ENCODE measurements around the gene ACER3.
"Not testable (repeated sequence)": the region's sequence is repeated elsewhere in the genome, so short reads cannot be mapped to it uniquely, and the experiment has no call there.

Gene ACER3

GRCh38 chr11:76860539-76861475, at the start of gene ACER3:
Gene ACER3 (plus strand): TSS chr11:76860918. CDS start chr11:76860977, 59 bp downstream.
- peak; percentile 72 to 85 for DNase-seq (ENCODE audit: low read depth in 2 of 2)

- no peak for DNase-seq (ENCODE audit: low read depth in 2 of 2)
Measured at GRCh38 chr11:76811259-76811658, 49.5 kb upstream of the ACER3 start.

DNA sequence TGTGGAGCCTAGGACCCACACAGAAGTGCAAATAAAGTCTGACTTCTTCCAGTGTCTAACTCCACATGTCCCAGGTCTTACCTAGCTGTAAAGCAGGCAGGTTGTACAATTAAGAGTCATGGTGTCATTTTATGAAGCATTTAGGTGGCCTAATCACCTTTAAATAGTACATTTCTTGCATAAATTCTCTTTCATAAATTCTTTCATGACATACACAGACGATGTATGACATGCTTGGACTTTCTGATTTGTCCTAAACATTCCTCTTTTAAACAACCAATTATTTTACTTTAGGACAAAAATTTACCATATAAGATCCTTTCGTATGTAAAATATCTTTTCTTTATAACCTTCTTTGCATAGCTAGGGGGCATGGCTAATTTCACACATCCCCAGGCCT, 46.3 kb upstream of the ACER3 start:
- no peak for DNase-seq (ENCODE audit: low read depth in 2 of 2)

DNA sequence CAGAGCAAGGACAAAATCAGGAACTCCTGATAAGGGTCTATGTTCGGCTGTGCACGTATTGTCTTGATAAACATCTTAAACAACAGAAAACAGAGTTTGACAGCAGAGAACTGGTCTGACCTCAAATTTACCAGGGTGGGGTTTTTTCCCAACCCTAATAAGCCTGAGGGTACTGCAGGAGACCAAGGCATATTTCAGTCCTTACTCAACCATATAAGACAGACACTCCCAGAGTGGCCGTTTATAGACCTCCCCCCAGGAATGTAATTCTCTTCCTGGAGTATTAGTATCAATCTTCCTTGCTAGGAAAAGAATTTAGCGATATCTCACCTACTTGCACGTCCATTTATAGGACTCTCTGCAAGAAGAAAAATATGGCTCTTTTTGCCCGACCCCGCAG, 45.0 kb upstream of the ACER3 start:
- not testable (repeated sequence) for DNase-seq (ENCODE audit: low read depth in 2 of 2)

GRCh38 chr11:76820184-76820566, 40.5 kb upstream of the ACER3 start:
- no peak for DNase-seq (ENCODE audit: low read depth in 2 of 2)

GRCh38 chr11:76821396-76821795, 39.3 kb upstream of the ACER3 start:
- DNase-seq (ENCODE audit: low read depth in 2 of 2): not testable (repeated sequence)

DNA sequence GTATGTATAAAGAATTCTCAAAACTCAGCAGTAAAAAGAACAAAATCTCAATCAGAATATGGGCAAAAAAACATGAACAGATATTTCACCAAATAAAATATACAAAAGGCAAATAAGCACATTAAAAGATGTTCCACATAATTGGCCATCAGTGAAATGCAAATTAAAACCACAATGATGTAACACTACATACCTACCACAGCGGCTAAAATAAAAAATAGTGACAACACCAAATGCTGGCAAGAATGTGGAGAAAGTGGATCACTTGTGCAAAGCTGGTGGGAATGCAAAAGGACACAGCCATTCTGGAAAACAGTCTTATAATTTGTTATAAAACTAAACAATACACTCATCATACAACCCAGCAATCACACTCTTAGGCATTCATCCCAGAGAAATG, 38.3 kb upstream of the ACER3 start:
- no peak for DNase-seq (ENCODE audit: low read depth in 2 of 2)

DNA sequence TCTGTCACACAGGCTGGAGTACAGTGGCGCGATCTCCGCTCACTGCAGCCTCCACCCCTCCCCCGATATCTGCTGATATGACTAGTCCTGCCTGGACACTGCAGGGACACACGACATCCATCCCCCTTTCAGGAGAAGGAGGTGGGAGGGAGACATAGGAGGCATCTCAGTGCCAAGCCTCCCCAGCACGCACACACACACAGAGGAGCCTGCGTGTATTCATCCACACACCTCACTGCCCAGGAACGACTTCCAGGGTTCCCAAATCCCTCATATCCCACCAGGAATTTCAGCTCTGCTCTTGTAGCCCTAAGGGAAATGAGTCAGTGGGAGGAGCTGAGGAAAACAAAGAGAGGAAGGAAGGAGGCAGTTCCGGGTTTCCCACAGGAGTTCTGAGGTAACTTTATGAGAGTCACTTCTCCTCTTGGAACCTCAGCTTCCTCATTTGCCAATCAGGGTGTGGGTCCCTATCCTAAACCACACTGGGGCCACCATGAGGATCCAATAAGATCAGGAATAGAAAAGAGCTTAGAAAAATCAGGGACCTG, 37.2 kb upstream of the ACER3 start:
- no peak for DNase-seq (ENCODE audit: low read depth in 2 of 2)

DNA sequence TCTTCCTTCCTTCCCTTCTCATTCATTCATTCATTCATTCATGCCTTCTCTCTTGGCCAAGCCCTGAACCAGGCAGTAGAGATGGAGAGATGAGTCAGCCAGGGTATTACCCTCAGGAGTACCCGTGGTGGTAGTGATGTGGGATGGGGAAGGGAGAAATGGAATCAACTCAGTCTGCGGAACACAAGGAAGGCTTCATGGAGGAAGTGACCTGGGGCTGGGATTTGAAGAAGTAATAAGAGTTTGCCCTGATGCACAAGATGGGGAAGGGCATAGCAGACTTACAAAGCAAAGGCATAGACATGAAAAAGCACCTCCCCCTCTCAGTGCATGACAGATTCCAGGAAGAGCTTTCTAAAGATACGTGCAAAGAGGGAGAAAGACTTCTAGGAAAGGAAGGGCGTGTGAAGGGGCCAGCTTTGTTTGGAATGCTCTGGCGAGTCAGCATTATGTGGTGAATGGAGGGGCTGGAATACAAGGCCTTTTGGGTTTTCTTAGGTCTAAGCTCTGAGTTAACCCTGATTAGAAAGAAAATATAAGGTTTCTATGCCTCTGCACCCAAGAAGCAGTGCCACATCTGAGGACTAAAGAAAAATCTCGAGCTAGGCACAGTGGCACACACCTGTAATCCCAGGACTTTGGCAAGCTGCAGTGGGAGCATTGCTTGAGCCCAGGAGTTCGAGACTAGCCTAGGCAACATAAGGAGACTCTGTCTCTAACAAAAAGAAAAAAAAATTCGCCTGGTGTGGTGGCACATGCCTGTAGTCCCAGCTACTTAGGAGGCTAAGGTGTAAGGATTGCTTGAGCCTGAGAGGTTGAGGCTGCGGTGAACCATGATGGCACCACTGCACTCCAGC, 36.4 kb upstream of the ACER3 start:
- DNase-seq (ENCODE audit: low read depth in 2 of 2): no peak

DNA sequence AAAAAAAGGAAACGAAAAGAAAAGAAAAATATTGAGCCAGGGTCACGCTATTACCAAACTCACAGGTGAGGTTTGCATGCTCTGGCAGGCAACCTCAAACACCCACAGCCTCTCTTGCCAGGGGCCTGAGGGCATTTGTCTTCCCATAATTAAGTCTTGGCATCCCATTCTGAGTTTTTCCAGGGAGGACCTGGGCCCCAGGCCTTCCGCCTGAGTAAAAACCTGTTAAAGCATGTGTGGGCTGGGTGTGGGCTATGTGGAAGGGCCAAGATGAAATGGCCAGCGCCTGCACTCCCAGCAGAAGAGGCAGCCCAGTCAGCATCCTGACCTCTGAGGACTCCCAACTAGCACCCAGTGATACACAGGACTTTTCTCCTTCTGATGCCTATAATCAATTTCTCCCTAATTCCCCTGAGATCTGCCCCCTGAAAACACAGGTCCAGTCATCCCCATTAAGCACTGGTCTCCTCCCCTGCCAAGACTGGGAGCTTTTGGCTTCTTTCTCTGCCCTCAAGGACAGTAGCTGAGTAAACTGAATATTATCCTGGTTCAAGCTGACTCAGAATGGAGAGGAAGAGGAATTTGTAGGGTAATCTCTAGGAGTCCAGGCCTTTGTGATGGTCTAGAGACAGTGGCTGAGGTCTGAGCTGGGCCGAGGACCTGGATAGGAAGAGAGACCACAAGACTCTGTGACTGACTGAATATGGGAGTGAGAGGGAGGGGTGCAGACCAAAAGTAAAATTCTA, 35.6 kb upstream of the ACER3 start:
- no peak for DNase-seq (ENCODE audit: low read depth in 2 of 2)

GRCh38 chr11:76825726-76826396, 34.9 kb upstream of the ACER3 start:
- no peak for DNase-seq (ENCODE audit: low read depth in 2 of 2)

DNA sequence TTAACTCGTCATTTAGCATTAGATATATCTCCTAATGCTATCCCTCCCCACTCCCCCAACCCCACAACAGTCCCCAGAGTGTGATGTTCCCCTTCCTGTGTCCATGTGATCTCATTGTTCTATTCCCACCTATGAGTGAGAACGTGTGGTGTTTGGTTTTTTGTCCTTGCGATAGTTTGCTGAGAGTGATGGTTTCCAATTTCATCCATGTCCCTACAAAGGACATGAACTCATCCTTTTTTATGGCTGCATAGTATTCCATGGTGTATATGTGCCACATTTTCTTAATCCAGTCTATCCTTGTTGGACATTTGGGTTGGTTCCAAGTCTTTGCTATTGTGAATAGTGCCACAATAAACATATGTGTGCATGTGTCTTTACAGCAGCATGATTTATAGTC, 34.2 kb upstream of the ACER3 start:
- not testable (repeated sequence) for DNase-seq (ENCODE audit: low read depth in 2 of 2)

GRCh38 chr11:76827005-76827404, 33.7 kb upstream of the ACER3 start:
- DNase-seq (ENCODE audit: low read depth in 2 of 2): not testable (repeated sequence)

GRCh38 chr11:76830639-76831327, 29.9 kb upstream of the ACER3 start:
- no peak for DNase-seq (ENCODE audit: low read depth in 2 of 2)

DNA sequence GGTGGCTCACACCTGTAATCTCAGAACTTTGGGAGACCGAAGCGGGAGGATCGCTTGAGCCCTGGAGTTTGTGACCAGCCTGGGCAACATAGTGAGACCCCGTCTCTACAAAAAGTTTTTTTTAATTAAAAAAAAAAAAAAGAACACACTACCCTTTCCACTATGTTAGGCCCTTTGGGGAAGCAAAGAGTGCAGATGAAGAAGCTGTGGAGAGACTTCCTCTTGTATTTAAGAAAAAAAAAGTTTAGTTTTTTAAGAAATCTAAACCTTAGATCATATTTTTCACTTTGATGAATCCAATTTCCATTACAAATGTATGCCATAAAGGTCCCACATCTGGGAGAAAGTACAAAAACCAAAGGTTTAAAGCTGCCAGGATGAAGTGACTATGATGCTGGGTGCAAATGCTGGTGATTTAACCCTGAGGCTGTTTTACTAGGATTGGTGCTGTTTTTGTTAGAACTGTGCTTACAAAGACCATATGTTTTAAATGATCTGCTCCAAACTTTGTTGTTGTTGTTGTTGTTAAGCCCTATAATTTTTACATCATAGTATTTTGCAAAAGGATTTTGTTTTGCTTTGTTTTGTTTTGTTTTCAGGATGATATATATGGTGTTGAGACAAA, 28.9 kb upstream of the ACER3 start:
- no peak for DNase-seq (ENCODE audit: low read depth in 2 of 2)

- DNase-seq (ENCODE audit: low read depth in 2 of 2): no peak
Measured at GRCh38 chr11:76832361-76832760, 28.4 kb upstream of the ACER3 start.

- DNase-seq (ENCODE audit: low read depth in 2 of 2): no peak
Measured at GRCh38 chr11:76834151-76834550, 26.6 kb upstream of the ACER3 start.

- no peak for DNase-seq (ENCODE audit: low read depth in 2 of 2)
Measured at GRCh38 chr11:76835036-76835435, 25.7 kb upstream of the ACER3 start.

DNA sequence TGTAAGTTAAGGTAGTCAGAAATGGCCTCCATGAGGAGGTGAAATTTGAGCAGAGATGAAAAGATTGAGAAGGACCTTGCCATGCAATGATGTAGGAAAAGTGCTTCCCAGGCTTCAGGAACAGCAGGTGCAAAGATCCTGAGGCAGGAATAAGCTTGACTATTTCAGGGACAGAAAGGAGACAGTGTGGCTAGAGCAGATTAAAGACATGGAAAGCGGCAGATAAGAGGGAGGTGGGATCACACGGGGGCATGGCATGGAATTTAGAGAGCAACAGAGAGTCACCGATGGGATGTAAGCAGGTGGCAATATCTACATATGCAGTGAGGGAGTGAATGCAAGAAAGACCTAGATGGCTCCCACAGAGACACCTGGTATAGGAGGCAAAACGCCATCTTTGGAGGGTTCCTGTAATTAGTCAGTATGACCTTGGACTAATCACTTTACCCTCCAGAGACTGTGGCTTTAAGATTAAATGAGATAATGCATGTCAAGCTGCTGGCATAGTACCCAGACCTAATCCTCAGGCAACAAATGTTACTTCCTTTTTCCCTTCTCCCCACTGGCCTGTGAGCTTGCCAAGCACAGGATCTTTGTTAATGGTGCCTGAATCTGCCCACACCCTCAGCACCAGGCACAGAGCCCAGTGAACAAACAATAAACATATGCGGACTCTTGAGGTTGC, 24.6 kb upstream of the ACER3 start:
- no peak for DNase-seq (ENCODE audit: low read depth in 2 of 2)

Measured in stimulated activated CD4-positive, alpha-beta T cell treated with anti-CD3 and anti-CD28 coated beads, Interleukin-12 subunit alpha, Interleukin-12 subunit beta, amount 100 ng/mL, for 24 hours (primary cell).